Stimulated activated memory B cell treated with anti-CD40 and anti-IgM and Interleukin-4, amounts not matched to agents 10 μg/mL and 1 μg/mL and 100 μg/mL, for 72 hours (primary cell): Measurements from ENCODE around the gene SEC24B.

Experiments used
- ATAC-seq: fragments of 150-1000 bp; cut with Tn5 transposase; 2 replicates; pipeline ENCODE4 v1.10.0; 2021
- H3K27ac Mint-ChIP-seq: one replicate; pipeline ENCODE4 v1.8.0; 2022; ENCODE audit warnings: mild to moderate bottlenecking, mixed read lengths
- H3K27me3 Mint-ChIP-seq: one replicate; pipeline ENCODE4 v1.8.0; 2022; ENCODE audit warnings: mixed read lengths
- H3K36me3 Mint-ChIP-seq: one replicate; pipeline ENCODE4 v1.8.0; 2022; ENCODE audit warnings: mixed read lengths
- H3K4me1 Mint-ChIP-seq: one replicate; pipeline ENCODE4 v1.8.0; 2022; ENCODE audit warnings: mixed read lengths
- H3K4me3 Mint-ChIP-seq: one replicate; pipeline ENCODE4 v1.8.0; 2022; ENCODE audit warnings: mild to moderate bottlenecking, moderate library complexity, mixed read lengths
- H3K9me3 Mint-ChIP-seq: one replicate; pipeline ENCODE4 v1.8.0; 2022; ENCODE audit warnings: mixed read lengths

The SEC24B gene

DNA sequence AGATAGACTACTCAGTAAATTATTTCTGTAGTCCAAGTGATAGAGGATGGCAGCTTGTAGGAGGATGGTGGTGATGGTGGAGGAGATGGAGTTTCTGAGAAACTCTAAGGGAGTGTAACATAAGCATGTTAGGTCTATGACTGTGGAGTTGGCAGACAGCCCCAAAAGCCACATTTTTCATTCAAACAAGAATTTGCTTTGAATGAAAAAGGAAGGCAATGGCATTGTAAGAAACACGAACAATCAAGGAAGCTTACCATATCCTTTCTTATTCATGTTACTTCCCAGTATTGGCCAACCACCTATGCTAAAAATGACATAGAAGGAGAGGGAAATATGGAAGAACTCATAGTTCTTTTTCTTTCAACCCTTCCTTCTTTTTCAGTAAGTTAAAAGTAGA lies 18.7 kb upstream of the SEC24B start:
- Mint-ChIP-seq H3K27me3 (no peaks in the 10 kb centered on the region), H3K4me1 (no peaks in the 10 kb centered on the region), H3K9me3 (no peaks in the 10 kb centered on the region), H3K4me3 (no peak overlapping the region), H3K36me3 (no peaks in the 10 kb centered on the region), H3K27ac (no peak overlapping the region)
- ATAC-seq: no peak

DNA sequence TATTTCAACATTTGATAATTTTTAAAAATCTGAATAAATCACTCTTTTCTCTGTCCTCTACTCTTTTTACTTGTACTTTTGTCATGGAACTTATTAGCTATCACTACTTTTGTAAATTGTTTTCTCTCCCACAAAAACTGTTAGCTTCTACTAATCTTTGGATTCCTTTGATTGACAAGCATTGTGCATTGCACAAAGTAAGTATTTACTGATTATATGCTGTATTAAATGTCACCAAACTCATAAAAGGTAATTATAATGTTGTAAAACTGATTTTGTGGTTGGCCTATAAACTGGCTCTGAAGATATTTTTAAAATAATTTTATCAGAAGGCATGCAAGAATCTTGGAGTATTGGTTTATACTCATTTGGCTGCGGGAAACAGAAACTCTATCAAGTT lies 15.0 kb upstream of the SEC24B start:
- Mint-ChIP-seq H3K4me3 (no peak overlapping the region), H3K27ac (no peak overlapping the region), H3K36me3 (no peaks in the 10 kb centered on the region), H3K9me3 (no peaks in the 10 kb centered on the region), H3K4me1 (peaks cover 7% of the 10 kb centered on the region), H3K27me3 (no peaks in the 10 kb centered on the region)
- no peak for ATAC-seq

DNA sequence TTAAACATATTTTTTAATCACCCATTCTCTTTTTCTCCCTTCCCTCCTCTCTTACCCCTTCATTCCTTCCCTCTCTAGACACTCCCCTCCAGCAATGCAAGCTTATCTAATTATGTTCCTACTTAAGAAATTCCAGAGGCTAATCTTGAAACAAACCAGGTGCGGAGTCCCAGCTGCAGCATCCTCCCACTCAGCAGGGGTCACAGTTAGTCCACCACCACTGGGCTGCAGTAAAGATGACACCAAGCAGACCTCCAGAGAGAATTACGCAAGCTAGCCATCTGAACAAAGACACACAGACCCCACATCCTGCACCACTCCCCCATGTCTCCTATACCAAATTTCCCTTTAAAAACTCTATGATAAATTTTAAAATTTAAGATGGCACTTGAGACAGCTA lies 13.9 kb upstream of the SEC24B start:
- no peak for ATAC-seq

DNA sequence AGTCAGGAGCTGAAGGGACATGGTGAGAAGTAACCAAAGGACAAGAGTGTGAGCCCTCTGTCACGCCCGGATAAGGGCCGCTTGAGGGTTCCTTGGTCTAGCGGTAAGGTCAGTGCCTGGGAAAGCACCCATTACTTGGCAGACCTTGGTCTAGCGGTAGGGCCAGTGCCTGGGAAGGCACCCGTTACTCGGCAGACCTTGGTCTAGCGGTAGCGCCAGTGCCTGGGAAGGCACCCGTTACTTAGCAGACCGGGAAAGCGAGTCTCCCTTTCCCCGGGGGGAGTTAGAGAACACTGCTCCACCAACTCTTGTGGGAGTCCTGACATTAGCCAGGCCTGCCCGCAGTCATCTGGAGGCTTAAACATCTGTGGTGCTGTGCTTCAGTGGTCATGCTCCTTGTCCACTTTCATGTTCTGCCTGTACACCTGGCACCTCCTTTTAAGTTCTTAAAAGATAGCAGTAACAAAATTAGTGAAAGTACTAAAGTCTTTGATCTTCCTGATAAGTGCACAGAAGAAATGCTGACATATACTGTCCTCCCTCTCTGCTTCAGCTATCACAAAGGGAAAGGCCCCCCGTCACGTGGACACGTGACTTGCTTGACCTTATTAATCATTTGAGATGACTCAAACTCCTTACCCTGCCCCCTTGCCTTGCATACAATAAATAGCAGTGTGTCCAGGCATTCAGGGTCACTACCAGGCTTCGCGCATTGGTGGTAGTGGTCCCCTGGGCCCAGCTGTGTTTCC lies 9.3 kb upstream of the SEC24B start:
- Mint-ChIP-seq H3K4me3 (no peak overlapping the region), H3K4me1 (peaks cover 13% of the 10 kb centered on the region), H3K36me3 (no peaks in the 10 kb centered on the region), H3K27ac (no peak overlapping the region), H3K27me3 (no peaks in the 10 kb centered on the region), H3K9me3 (no peaks in the 10 kb centered on the region)
- peak; percentile 36 for ATAC-seq

More for the DNA sequence above, 13.9 kb upstream of the SEC24B start:
- no peak overlapping the region for H3K4me3 Mint-ChIP-seq
- H3K9me3 Mint-ChIP-seq: no peaks in the 10 kb centered on the region
- H3K4me1 Mint-ChIP-seq: peaks cover 11% of the 10 kb centered on the region
- H3K27ac Mint-ChIP-seq: no peak overlapping the region
- no peaks in the 10 kb centered on the region for H3K36me3 Mint-ChIP-seq
- H3K27me3 Mint-ChIP-seq: no peaks in the 10 kb centered on the region

DNA sequence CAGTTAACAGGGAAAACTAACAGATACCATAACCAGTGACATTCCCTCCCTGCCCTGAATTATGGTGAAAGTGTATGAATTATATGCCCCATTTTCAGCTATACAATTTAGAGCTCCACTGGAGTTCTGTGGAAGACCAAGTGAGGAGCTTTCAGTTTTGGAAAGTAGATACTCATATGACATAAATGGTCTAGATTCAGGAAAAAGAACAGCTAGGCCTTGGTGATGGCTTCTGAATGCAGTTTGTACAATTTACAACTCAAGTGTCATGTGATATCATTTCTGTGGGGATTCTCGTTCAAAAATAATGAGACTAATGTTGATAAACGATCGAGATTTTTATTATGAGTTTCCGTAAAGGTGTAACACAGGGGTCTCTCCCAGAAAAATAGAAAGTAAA lies 8.2 kb upstream of the SEC24B start:
- Mint-ChIP-seq H3K9me3 (no peaks in the 10 kb centered on the region), H3K27ac (no peak overlapping the region), H3K27me3 (no peaks in the 10 kb centered on the region), H3K4me3 (no peak overlapping the region), H3K4me1 (peaks cover 13% of the 10 kb centered on the region), H3K36me3 (peaks cover 6% of the 10 kb centered on the region)
- ATAC-seq: no peak

DNA sequence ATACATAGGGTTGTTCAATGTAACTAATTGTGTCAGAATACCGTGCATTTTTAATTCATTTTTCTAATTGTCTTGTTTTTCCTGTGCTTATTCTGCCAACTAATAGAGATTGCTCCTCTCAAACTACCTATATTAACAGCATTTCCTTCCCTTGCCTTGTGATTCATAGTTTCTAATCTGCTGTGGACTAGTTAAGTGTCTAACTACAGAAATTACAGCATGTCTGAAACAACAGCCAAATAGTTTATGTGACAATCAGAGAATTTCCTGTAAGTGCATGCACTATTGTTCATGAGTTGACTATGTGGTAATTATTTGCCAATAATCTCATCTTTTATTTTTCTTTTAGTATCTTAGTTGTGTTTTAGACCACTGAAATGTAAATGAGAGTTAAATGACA lies 4.1 kb upstream of the SEC24B start:
- ATAC-seq: no peak
- no peaks in the 10 kb centered on the region for H3K9me3 Mint-ChIP-seq
- peak overlapping the region; percentile 32 for H3K27ac Mint-ChIP-seq
- no peak overlapping the region for H3K4me3 Mint-ChIP-seq
- H3K36me3 Mint-ChIP-seq: peaks cover 6% of the 10 kb centered on the region
- H3K27me3 Mint-ChIP-seq: no peaks in the 10 kb centered on the region
- H3K4me1 Mint-ChIP-seq: peaks cover 8% of the 10 kb centered on the region

DNA sequence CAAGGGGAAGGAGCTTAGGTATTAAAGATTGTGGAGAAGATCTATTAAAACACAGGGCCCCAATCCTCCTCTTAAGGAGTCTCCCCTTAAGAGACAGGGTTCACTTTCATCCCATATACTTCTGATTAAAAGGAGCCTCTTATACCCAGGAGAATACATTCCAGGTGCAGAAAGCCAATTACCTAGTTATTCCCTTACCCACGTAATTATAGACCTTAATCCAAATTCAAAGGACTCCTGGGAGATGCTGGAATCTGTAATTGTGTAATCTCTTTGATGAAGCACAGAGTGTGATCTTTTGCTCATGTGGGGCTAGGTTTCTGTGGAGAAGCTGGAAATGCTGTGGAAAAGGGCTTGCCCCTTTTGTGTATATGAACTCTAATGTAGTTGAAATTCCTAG lies 1.4 kb upstream of the SEC24B start:
- no peak overlapping the region for H3K4me3 Mint-ChIP-seq
- no peaks in the 10 kb centered on the region for H3K9me3 Mint-ChIP-seq
- H3K4me1 Mint-ChIP-seq: peaks cover 31% of the 10 kb centered on the region
- no peaks in the 10 kb centered on the region for H3K27me3 Mint-ChIP-seq
- no peak for ATAC-seq
- peak overlapping the region; percentile 79 for H3K27ac Mint-ChIP-seq
- H3K36me3 Mint-ChIP-seq: peaks cover 6% of the 10 kb centered on the region

DNA sequence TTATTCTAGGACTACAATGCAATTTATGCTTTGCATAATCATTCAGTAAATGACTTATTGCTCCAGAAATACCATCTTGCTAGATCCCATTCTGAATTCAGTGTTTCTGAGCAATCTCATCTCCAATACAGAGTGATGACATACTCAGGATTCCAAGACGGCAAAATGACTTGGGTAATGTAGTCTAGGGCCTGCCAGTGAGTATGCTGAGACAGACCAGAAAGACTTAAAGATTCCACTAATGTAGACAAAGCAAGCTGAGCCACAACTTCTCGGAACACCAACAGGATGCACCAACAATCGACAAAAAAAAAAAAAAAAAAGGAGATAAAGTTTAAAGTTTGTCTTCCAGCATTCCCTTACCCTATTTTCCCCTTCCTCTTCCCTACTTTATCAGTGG lies 919 bp upstream of the SEC24B start:
- no peaks in the 10 kb centered on the region for H3K27me3 Mint-ChIP-seq
- peak overlapping the region; percentile 74 for H3K4me3 Mint-ChIP-seq
- H3K9me3 Mint-ChIP-seq: no peaks in the 10 kb centered on the region
- H3K27ac Mint-ChIP-seq: peak overlapping the region; percentile 79
- ATAC-seq: no peak
- peaks cover 6% of the 10 kb centered on the region for H3K36me3 Mint-ChIP-seq
- H3K4me1 Mint-ChIP-seq: peaks cover 31% of the 10 kb centered on the region

DNA sequence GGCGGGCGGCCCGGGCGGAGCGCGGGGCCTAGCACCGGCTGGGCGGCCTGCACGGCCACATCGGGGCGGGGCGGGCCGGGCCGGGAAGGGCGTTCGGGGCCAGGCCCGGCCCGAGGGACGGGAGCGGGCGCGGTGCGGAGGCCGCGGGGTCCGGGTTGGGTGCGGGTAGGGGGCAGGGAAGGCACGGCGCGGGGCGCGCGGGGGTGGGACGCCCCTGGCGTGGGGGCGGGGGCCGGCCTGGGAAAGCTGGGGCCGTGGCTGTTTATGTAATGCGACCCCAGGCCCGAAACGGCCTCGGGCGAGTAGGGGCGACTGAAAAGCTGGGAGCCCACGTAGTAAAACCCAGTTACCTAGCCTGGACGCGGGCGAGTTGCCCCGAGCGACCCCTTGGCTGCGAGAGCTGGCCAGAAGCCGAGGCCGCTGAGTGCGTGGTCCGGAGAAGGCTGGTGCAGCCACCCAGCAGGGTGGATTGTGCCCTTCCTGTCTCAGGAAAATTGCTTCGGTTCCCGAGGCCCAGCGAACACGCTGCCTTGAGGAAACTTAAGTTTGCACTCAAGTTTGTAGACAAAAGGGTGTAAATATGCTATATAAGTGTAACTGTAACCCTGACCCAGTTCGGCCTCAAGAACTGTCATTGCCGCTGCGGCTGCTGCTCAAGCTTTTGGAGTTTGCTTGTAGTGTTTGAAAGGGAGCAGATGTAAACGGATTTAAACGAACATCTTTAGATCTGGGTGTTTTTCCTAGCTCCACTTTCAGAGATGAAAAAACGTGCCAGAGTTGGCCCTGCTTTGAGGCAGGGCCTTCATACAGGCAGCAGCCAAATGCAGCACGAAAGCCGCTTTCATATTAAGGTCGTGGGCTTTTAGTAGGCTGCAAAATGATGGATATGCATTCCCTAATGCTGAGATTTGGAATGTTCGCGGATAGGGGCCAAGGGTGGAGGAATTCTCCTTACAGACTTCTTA lies 674 bp downstream of the SEC24B start:
- Mint-ChIP-seq H3K9me3 (no peaks in the 10 kb centered on the region), H3K4me3 (peak overlapping the region; percentile 74), H3K27me3 (no peaks in the 10 kb centered on the region), H3K4me1 (peaks cover 42% of the 10 kb centered on the region), H3K27ac (peak overlapping the region; percentile 23), H3K36me3 (peaks cover 6% of the 10 kb centered on the region)
- ATAC-seq: peak; percentile 76

DNA sequence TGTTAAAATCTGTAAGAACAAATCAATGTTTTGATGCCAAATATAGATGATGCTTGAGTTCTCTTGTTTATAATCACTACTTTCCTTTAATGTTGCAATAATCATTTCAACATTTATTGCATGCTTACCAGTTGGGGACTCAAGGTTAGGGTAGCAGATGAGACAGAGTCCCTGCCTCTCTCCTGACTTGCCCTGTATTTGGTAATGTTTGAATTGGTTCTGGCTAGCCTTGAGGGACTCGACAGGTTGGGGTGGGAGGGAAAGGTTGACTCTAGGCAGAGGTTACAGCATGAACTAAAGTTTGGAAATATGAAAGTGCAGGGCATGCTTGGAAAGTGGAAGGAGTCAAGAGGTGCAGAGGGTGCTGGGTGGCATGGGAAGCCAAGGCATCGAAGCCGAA lies 2.0 kb downstream of the SEC24B start:
- Mint-ChIP-seq H3K4me3 (peak overlapping the region; percentile 52), H3K36me3 (no peaks in the 10 kb centered on the region), H3K27me3 (no peaks in the 10 kb centered on the region), H3K4me1 (peaks cover 50% of the 10 kb centered on the region), H3K27ac (peak overlapping the region; percentile 23), H3K9me3 (no peaks in the 10 kb centered on the region)
- no peak for ATAC-seq

DNA sequence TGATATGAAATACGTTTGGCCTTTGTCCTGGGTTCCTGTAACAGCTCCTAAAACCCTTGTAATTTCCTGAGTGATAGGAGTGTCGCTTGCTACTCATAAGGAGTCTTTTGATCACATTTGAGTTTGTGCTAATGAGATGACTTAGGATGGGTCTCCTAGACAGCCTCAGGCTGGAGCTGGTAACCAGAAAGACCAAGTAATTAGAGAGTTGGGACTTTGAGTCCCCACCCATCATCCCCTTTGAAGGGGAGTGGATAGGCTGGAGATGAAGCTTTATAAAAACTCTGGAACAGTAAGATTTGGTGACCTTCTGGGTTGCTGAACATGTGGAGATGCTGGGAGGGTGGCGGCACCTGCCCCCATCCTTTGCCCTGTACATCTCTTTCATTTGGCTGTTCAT lies 2.9 kb downstream of the SEC24B start:
- no peaks in the 10 kb centered on the region for H3K9me3 Mint-ChIP-seq
- peaks cover 59% of the 10 kb centered on the region for H3K4me1 Mint-ChIP-seq
- H3K36me3 Mint-ChIP-seq: no peaks in the 10 kb centered on the region
- no peak for ATAC-seq
- no peaks in the 10 kb centered on the region for H3K27me3 Mint-ChIP-seq
- H3K27ac Mint-ChIP-seq: no peak overlapping the region
- H3K4me3 Mint-ChIP-seq: no peak overlapping the region

DNA sequence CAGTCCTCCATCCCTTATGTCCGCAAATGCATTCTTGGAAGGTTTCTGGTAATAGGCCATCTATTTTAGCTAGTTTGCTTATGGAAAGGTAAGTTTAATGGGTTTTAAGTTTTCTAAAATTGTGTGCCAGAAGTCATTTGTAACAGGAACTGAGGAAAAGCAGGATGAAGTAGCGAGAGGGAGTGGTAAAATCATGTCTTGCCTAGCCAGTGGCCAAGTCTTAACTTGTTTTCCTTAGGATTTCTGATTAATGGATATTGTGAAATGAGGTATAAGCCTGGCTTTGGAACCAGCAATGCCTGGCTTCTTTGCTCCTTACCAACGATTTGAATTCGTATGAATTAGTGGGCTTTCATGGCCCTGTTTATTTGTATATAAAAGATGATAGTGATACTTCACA lies 7.3 kb downstream of the SEC24B start:
- Mint-ChIP-seq H3K36me3 (peaks cover 2% of the 10 kb centered on the region), H3K4me1 (peaks cover 71% of the 10 kb centered on the region), H3K9me3 (peaks cover under 1% of the 10 kb centered on the region), H3K4me3 (no peak overlapping the region), H3K27ac (peak overlapping the region; percentile 37), H3K27me3 (no peaks in the 10 kb centered on the region)
- ATAC-seq: no peak

DNA sequence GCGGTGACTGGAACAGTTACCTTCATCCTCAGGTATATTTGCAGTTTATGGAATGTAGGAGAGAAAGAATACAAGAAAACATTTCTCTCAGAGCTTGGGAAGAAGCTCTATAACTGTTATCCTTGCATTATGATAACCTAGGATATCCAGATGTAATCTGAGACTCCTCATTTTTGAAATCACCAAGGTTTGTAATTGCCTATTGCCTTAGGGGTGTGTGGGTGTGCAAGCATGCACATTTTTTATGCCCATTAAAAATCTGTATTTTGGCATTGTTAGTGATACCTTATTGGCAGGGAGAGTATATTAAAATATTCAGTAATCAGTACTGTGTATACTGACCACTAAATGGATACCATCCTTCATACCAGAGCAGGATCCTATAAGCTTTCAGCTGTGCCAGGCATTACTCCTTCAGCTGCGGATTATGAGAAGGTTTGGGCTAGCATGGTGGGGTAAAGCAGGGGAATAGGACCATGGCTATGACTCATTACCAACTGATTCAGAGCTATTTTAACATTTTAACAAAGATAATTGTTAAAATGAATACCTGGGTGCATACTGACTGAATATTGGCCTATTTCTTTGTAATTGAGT lies 8.3 kb downstream of the SEC24B start:
- no peak for ATAC-seq
- Mint-ChIP-seq H3K4me1 (peaks cover 65% of the 10 kb centered on the region), H3K36me3 (peaks cover 6% of the 10 kb centered on the region), H3K9me3 (peaks cover 2% of the 10 kb centered on the region), H3K4me3 (no peak overlapping the region), H3K27me3 (no peaks in the 10 kb centered on the region), H3K27ac (no peak overlapping the region)

DNA sequence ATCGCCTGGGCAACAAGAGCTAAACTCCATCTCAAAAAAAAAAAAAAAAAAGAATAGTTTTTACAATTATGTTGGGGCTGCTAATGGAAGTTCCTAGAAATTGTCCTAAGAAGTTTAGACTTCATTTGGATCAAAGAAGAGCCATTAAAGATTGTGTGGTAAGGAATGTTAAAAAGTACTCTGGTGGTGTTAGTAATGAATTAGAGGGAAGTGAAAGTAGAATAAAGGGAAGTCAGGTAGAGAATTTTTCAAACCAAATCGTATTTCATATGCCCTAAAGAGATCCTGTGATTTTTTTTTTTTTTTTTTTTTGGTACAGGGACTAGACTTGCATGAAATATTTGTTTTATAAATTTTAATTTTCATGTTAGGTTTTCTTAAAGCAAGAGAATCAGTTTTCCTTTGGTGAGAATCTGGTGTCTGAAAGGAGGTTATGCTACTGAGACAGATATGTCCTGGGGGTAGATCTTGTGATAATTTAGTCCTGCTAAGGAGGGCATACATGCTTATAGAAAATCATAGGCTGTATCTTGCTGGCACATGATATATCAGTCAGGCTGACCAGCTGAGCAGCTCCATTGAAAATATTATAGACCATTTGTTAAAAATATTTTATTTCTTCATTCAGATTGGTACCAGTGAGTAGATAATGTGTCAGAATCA lies 10.7 kb downstream of the SEC24B start:
- peaks cover 63% of the 10 kb centered on the region for H3K4me1 Mint-ChIP-seq
- H3K9me3 Mint-ChIP-seq: peaks cover 2% of the 10 kb centered on the region
- peaks cover 7% of the 10 kb centered on the region for H3K36me3 Mint-ChIP-seq
- H3K27me3 Mint-ChIP-seq: no peaks in the 10 kb centered on the region
- H3K4me3 Mint-ChIP-seq: no peak overlapping the region
- peak overlapping the region; percentile 12 for H3K27ac Mint-ChIP-seq
- peak; percentile 74 for ATAC-seq

DNA sequence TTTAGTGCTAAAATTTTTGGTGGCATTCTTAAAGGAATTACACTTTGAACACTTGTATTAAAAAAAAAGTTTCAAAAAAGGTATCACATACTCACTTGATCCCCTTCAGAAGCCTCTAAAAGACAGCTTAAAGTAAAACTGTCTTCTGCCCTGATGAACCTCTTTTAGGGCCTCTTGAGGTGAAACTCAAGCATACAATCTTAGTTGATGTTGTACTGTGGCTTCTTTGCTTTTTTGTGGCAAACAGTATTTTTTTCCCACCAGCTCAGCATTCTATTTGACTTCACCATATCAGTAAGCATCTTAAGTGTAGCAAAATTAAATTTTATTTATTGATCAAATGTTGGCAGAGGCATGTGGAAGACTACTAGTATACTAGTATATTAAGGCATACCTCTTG lies 13.7 kb downstream of the SEC24B start:
- peak overlapping the region; percentile 20 for H3K27ac Mint-ChIP-seq
- no peak overlapping the region for H3K4me3 Mint-ChIP-seq
- peaks cover 24% of the 10 kb centered on the region for H3K36me3 Mint-ChIP-seq
- H3K4me1 Mint-ChIP-seq: peaks cover 44% of the 10 kb centered on the region
- peaks cover 2% of the 10 kb centered on the region for H3K9me3 Mint-ChIP-seq
- no peak for ATAC-seq
- no peaks in the 10 kb centered on the region for H3K27me3 Mint-ChIP-seq
